NCI-H2081 (cell line): ENCODE measurements around the gene CDK16.

ENCODE experiments used
- DNase-seq, 2 experiments: peaks; one replicate each; lab custom pipeline; 2025; lab: John Stamatoyannopoulos, UW

The CDK16 gene

GRCh38 chrX:47228550-47229270, 10.2 kb downstream of the CDK16 start:
- no peak for DNase-seq

DNA sequence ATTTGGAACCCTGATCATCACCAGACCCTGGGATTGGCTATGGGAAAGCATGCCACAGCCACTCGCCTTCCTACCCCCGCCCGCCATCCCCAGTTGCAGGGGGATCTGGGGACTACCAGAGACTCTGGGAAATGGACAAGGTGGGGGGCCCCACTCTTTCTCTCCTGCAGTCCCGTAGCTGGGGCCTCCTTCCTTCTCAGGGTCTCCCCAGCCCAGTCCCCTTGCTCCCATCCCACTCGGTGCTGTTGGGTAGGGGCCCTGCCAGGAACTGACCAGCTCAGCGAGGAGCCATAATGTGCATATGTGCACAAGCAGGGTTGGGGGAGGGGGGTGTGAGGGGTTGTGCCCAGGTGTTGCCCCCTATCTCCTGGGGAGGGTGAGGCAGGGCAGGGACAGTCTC, 10.9 kb downstream of the CDK16 start:
- no peak for DNase-seq

DNA sequence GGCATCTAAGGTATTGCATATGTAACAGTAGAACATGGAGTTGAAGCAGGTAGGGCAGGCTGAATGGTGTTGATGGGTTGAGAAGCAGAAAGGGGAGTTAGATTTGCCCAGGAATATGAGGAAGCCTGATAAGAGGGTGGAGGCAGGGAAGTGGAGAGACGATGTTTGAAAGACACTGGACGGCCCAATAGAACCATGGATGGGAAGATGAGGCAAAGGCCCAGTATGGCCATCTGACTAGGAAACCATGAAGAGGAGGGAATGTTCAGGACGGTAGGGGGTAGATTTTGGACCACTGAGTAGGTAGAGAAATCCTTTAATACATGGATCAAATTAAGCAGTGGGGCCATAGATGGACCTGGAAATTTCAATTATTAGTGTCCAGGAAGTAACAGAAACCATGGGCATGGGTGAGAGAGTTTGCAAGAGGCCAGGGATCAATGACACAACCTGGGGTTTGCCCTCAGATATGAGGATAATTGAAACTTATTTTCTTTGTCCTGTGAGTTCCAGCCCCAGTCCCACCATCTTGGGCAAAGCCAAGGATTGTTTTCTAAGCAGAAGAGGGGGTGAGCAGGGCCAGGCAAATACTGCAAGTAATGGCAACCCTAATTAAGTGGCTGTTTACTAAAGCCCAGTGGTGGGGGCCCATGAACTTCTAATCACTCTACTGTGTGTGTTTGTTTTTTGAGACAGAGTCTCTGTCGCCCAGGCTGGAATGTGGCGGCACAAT, 11.8 kb downstream of the CDK16 start:
- DNase-seq: no peak

- no peak for DNase-seq
Measured at GRCh38 chrX:47231167-47231566, 12.7 kb downstream of the CDK16 start.

DNA sequence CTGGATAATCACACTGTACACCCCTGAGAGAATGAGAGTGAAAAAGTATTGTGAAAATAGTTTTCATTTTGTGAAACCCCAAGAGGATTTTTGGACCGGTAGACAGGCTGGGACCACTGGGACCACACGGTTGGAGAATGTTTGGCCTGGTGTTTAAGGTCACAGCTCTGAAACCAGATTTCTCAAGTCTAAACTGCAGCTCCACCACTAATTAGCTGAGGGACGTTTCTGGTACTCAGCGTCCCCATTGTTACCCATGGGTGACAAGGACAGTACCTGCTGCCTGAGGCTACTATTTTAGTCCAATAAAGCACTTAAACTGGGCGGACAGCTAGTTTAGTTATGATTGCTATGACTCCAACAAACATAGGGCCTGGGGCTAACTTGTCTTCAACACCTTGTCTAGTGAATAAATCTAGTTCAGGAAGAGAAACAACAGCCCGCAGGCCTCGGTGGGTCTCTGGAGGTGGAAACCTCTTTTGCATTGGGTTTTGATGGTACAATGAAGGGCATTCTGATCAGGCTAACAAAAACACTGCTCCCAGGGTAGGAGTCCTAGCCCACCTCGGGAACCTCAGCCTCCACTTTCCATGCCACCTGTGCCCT, 13.8 kb downstream of the CDK16 start:
- no peak for DNase-seq

DNA sequence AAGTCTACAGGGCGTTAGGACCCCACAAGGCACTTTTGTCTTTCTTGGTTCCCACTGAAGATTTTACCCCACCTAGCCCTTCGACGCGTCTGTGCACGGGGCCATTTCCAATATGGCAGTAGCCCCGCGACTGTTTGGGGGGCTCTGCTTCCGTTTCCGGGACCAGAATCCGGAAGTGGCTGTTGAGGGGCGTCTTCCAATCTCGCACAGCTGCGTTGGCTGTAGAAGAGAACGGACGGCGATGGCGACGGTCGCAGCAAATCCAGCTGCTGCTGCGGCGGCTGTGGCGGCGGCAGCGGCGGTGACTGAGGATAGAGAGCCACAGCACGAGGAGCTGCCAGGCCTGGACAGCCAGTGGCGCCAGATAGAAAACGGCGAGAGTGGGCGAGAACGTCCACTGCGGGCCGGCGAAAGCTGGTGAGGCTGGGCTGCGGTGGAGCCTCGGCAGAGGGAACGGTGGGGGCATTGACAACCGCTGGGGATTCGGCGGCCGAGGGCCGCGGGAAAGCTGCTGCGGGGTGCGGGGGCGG, 14.4 kb downstream of the CDK16 start, which contains the start of gene USP11:
USP11 (plus strand) TSS at position 207 of the 530 bp plus-strand sequence; CDS start at position 242, 35 bp downstream.
- DNase-seq: peak in 1 of 2 experiments; percentile 49

DNA sequence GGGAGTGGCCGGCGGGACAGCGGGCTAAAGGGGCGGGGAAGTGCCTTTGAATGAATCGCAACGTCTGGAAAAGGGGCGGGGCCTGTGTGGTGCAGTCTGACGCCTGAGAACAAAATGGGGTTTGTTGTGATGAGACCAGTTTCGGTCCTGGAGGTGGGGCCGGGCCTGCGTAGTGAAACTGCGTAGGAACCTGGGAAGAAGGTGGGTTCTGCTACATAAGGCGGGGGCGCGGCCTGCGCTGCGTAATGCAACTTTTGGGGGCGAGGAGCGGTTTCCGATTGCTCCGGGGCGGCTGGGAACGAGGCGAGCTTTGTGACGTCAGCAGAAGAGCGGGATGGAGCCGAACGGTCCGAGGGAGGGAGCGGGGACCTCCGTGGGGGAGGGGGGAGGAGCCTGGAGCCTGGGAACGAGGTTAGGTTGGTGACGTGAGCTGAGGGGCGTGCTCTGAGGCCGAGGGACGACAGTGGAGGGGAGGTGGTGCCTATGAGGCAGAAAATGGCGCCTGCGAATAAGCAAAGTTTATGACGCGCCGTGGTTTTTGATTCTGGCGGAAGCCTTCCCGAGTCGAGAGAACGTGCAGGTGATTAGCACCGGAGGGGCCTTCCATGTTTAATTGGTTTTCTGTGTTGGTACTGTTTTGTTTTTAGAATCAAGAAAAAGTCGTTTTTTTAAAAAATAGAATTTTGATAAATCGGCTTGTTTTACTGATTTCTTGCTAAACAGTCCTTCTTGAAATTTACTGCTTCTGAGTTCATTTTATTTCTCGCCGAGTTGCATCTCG, 15.0 kb downstream of the CDK16 start:
- peak; percentile 94 to 96 for DNase-seq

- DNase-seq: no peak
Measured at GRCh38 chrX:47234583-47234982, 16.1 kb downstream of the CDK16 start.

GRCh38 chrX:47235691-47236103, 17.2 kb downstream of the CDK16 start:
- DNase-seq: no peak

GRCh38 chrX:47239199-47239598, 20.7 kb downstream of the CDK16 start:
- DNase-seq: no peak

GRCh38 chrX:47239898-47240545, 21.5 kb downstream of the CDK16 start:
- DNase-seq: no peak

GRCh38 chrX:47240619-47241018, 22.1 kb downstream of the CDK16 start:
- no peak for DNase-seq

GRCh38 chrX:47241201-47242011, 22.9 kb downstream of the CDK16 start:
- no peak for DNase-seq

- no peak for DNase-seq
Measured at GRCh38 chrX:47242321-47242720, 23.8 kb downstream of the CDK16 start.

- no peak for DNase-seq
Measured at GRCh38 chrX:47243351-47243750, 24.9 kb downstream of the CDK16 start.

- no peak for DNase-seq
Measured at GRCh38 chrX:47244676-47245075, 26.2 kb downstream of the CDK16 start.

DNA sequence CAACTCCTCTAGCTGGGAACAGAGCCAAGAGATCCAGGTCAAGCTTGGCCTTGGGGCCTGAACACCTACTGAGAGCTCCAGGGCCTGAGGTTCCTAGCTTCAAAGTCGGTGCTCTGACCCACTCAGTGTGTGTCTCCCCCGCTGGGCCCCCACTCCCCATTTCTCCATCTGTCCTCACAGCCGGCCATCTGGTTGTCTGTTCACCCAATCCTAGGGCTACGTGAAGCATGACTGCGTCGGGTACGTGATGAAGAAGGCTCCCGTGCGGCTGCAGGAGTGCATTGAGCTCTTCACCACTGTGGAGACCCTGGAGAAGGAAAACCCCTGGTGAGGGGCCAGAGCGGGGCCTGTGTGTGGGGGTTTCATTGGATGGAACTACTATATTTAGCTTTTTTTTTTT, 26.7 kb downstream of the CDK16 start:
- no peak for DNase-seq

DNA sequence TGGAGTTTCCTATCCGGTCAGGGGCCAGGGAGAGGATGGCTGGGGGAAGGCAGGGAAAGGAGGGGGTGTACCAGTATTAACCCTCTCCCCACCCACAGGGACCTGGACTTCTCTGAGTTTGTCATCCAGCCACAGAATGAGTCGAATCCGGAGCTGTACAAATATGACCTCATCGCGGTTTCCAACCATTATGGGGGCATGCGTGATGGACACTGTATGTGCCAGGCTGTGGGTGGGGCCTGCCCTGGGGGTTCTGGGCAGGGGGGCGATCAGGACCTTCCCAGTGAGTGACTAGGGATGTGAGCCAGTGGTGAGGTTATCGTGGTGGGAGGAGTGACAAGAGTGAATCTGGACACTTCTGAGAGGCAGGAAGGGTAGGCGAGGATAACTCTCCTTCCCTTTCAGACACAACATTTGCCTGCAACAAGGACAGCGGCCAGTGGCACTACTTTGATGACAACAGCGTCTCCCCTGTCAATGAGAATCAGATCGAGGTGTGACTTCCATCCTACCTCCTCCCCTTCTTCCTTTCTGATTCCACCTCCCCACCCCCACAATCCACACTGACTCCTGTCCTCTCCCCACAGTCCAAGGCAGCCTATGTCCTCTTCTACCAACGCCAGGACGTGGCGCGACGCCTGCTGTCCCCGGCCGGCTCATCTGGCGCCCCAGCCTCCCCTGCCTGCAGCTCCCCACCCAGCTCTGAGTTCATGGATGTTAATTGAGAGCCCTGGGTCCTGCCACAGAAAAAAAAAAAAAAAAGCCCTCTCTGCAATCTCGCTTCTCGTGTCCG, 28.9 kb downstream of the CDK16 start:
- DNase-seq: no peak

GRCh38 chrX:47247999-47248320, 29.5 kb downstream of the CDK16 start:
- no peak for DNase-seq

DNA sequence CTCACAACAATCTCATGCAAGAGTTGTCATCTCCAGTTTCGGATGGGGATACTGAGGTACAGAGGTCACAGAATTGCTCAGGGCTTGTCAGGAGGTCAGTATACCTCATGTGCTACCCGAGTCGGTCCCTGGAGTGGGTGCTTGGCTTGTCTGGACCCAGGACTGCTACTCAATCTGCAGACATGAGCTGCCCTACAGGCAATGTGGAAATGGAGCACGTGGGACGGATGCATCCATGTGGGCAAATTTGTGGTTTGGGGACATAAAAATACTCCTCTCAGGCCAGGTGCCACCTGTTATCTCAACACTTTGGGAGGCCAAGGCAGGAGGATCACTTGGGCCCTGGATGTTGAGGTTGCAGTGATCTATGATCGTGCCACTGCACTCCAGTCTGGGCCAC, 30.1 kb downstream of the CDK16 start:
- no peak for DNase-seq
